Neural progenitor cell (in vitro differentiated cells): ENCODE measurements around the gene FLAD1.

Experiments used
- CTCF ChIP-seq: fragments of 200-600 bp; sonication (generic); IDR thresholded peaks from 2 replicates; pipeline ENCODE4 v1.5.1; 2017; ENCODE audit warnings: antibody characterized with exemption, mild to moderate bottlenecking
- EZH2 ChIP-seq: fragments of 200-600 bp; sonication (generic); IDR thresholded peaks from 2 replicates; pipeline ENCODE4 v1.6.1; 2017; ENCODE audit warnings: antibody characterized with exemption, mild to moderate bottlenecking, moderate library complexity

- TF ChIP-seq CTCF (no peak), EZH2 (no peak)
Observed at GRCh38 chr1:155013632-155014031, 30.5 kb downstream of the FLAD1 start.
